Osteocyte (in vitro differentiated cells): ENCODE results near the gene PRPF4. TPM values are rescaled to one million over a fixed set of nuclear protein-coding genes. Genes with fewer than 3 reads are reported as not detected.

Experiments
- DNase-seq: peaks from one replicate; pipeline ENCODE4 v3.0.0; 2021; ENCODE audit warnings: mixed read lengths; ENCODE audit not compliant: unreplicated experiment; ENCODE audit errors: extremely low spot score
- H3K27ac Mint-ChIP-seq: one replicate; pipeline ENCODE4 v1.8.0; 2021; ENCODE audit warnings: mild to moderate bottlenecking, mixed read lengths; ENCODE audit not compliant: unreplicated experiment
- H3K27me3 Mint-ChIP-seq: one replicate; pipeline ENCODE4 v1.8.0; 2021; ENCODE audit warnings: mixed read lengths; ENCODE audit not compliant: unreplicated experiment
- H3K36me3 Mint-ChIP-seq: one replicate; pipeline ENCODE4 v1.8.0; 2021; ENCODE audit warnings: mixed read lengths; ENCODE audit not compliant: unreplicated experiment
- H3K4me1 Mint-ChIP-seq: one replicate; pipeline ENCODE4 v1.8.0; 2021; ENCODE audit warnings: mixed read lengths; ENCODE audit not compliant: unreplicated experiment
- H3K4me3 Mint-ChIP-seq: one replicate; pipeline ENCODE4 v1.8.0; 2021; ENCODE audit warnings: mild to moderate bottlenecking, moderate library complexity, mixed read lengths; ENCODE audit not compliant: unreplicated experiment
- H3K9me3 Mint-ChIP-seq: one replicate; pipeline ENCODE4 v1.8.0; 2021; ENCODE audit warnings: mixed read lengths; ENCODE audit not compliant: unreplicated experiment
- total RNA-seq: library from RNA; stranded (reverse); gene quantifications from 2 replicates; pipeline ENCODE4 v1.2.1, GENCODE V29; 2021
- TF ChIP-seq, protein P1 (sequence below): fragments of 200-600 bp; sonication (generic); IDR thresholded peaks from 2 replicates; pipeline ENCODE4 v1.5.0; 2021; ENCODE audit warnings: antibody characterized with exemption, mild to moderate bottlenecking, moderate library complexity

PRPF4 gene
- total RNA-seq, 1 donor from 2014 or later: 22.0 TPM

DNA sequence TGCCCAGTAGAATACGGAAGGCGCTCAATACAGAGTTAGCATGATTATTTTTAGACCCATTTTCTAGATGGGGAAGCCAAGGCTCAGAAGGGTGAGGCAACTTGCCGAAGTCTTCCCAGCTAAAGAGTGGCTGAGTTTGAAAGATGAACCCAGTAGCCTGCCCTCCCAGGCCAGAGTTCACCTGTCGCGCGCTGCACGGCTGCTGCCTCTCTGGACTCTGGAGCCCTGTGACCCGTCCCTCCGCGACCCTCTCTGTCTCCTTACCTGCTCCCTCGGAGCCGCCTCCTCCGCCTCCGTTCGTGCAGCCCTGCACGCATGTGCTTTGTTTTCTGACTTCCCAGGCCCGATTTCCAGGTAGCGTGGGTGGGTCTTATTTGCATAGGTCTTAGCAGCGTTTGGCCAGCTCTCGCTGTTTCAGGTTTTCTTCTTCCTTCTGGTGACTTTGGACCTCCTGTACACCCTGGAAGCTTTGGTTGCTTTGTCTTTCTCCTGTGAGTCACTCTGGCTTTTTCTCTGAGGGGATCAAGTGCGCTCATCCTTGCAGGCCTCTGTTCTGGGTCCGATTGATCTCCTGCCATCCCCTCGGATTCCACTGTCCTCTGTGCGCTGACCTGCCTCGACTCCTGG, 27.4 kb downstream of the PRPF4 start, which contains the start of gene RNF183:
RNF183 (minus strand) TSS at position 585 of the 627 bp plus-strand sequence. CDS start 5,192 bp downstream, outside the sequence.
- no peaks in the 10 kb centered on the region for H3K36me3 Mint-ChIP-seq
- TF ChIP-seq, protein P1, sequence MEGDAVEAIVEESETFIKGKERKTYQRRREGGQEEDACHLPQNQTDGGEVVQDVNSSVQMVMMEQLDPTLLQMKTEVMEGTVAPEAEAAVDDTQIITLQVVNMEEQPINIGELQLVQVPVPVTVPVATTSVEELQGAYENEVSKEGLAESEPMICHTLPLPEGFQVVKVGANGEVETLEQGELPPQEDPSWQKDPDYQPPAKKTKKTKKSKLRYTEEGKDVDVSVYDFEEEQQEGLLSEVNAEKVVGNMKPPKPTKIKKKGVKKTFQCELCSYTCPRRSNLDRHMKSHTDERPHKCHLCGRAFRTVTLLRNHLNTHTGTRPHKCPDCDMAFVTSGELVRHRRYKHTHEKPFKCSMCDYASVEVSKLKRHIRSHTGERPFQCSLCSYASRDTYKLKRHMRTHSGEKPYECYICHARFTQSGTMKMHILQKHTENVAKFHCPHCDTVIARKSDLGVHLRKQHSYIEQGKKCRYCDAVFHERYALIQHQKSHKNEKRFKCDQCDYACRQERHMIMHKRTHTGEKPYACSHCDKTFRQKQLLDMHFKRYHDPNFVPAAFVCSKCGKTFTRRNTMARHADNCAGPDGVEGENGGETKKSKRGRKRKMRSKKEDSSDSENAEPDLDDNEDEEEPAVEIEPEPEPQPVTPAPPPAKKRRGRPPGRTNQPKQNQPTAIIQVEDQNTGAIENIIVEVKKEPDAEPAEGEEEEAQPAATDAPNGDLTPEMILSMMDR: no peak
- H3K4me3 Mint-ChIP-seq: no peak within 1 kb of the TSS
- H3K4me1 Mint-ChIP-seq: no peaks in the 10 kb centered on the region
- no peak within 1 kb of the TSS for H3K27ac Mint-ChIP-seq
- no peaks in the 10 kb centered on the region for H3K9me3 Mint-ChIP-seq
- peaks cover 38% of the 10 kb centered on the region for H3K27me3 Mint-ChIP-seq
- no peak for DNase-seq

DNA sequence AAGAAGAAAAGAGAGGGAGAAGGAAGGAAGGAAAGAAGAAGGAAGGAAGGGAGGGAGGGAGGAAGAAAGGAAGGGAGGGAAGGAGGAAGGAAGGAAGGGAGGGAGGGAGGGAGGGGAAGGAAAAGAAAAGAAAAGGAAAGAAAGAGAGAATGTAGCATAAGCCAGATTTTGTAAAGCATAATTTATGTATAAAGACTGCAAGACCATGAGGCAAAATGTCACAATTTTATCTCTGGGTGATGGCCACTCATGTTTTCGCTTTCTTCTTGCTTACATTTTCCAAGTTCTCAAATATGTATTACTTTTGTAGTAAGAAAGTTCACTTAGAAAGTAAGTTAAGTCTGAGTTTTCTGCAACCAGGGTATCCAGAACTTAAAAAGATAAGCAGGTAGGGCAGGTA, 31.1 kb downstream of the PRPF4 start:
- Mint-ChIP-seq H3K4me1 (no peaks in the 10 kb centered on the region), H3K36me3 (no peaks in the 10 kb centered on the region), H3K4me3 (no peak overlapping the region), H3K9me3 (no peaks in the 10 kb centered on the region), H3K27me3 (peaks cover 20% of the 10 kb centered on the region), H3K27ac (no peak overlapping the region)
- no peak for DNase-seq
- TF ChIP-seq, protein P1: no peak

DNA sequence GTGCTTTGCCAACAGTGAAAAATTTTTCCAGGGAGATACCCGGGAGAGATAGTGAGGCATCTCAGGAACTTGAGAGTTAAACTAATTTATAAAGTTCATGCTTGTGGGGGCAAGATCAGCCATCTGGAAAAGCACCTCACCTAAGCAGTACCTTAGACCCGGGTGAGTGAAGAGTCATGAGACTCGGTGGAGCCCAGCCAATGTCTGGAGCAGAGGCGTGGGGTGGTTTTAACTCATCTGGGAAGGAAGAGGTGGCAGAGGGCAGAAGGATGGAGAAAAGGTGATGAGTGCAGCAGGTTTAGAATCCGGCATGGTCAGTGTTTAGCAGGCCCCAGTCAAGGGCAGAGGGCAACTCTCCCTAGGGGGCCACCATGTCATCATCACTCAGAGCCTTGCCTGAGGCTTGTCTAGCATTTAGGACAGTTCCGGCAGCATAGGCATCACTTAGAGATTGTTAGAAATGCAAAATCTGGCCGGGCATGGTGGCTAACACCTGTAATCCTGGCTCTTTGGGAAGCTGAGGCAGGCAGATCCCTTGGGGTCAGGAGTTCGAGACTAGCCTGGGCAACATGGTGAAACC, 32.0 kb downstream of the PRPF4 start:
- H3K4me3 Mint-ChIP-seq: no peak overlapping the region
- no peaks in the 10 kb centered on the region for H3K36me3 Mint-ChIP-seq
- H3K4me1 Mint-ChIP-seq: no peaks in the 10 kb centered on the region
- H3K27me3 Mint-ChIP-seq: peaks cover 14% of the 10 kb centered on the region
- DNase-seq: no peak
- no peaks in the 10 kb centered on the region for H3K9me3 Mint-ChIP-seq
- no peak overlapping the region for H3K27ac Mint-ChIP-seq
- TF ChIP-seq, protein P1: no peak

DNA sequence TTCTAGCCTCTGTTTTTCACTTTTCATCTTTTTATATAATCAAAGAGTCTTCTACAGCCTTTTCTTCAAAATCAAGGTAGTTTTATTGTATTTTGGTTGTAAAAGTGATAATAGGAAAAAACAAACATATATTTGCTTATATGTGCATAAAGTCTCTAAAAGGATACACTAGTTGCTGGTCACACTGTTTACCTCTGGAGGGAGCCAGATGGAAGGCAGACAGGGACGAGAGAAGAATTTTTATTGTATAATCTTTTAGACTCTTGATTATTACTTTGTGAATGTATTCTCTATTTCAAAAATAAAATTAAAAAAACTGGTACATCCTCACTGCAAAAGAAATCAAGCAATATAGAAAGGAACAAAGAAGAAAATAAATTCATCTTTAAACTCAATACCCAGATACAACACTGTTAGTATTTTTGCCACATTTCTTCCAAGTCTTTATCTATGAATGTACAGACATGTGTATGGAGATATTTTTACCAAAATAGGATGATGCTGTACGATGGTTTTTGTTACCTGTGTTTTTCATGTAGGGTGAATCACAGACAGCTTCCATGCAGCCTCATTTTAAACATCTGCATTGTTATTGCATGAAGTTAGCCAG, 33.9 kb downstream of the PRPF4 start:
- H3K27ac Mint-ChIP-seq: no peak overlapping the region
- H3K36me3 Mint-ChIP-seq: no peaks in the 10 kb centered on the region
- no peak overlapping the region for H3K4me3 Mint-ChIP-seq
- no peak for DNase-seq
- no peaks in the 10 kb centered on the region for H3K4me1 Mint-ChIP-seq
- peaks cover 14% of the 10 kb centered on the region for H3K27me3 Mint-ChIP-seq
- TF ChIP-seq, protein P1: peak; percentile 78
- H3K9me3 Mint-ChIP-seq: no peaks in the 10 kb centered on the region

DNA sequence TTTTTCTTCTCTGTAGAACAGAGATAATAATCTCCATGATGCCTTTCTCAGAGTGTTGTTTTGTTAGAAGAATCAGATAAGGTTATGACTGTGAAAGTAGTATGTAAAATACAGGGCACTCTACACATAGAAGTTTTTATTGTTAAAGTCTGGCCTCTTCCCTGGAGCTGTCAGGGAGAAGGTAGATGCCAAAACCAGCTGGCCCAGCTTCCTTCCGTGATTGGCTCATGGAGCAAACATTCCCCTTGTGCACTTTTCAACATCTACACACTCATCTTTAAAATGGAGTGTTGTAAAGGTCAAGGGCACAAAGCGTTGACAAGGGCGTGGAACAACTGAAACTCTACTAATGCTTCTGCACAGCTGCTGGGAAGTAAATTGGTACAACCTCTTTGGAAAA, 35.1 kb downstream of the PRPF4 start:
- DNase-seq: no peak
- Mint-ChIP-seq H3K36me3 (no peaks in the 10 kb centered on the region), H3K27me3 (peaks cover 12% of the 10 kb centered on the region), H3K4me1 (no peaks in the 10 kb centered on the region), H3K27ac (no peak overlapping the region), H3K9me3 (no peaks in the 10 kb centered on the region), H3K4me3 (no peak overlapping the region)
- TF ChIP-seq, protein P1: no peak
